Duodenal mucosa (tissue), 2 donors: ENCODE data around the gene C1QL4.
"Not testable (repeated sequence)": the region's sequence is repeated elsewhere in the genome, so short reads cannot be mapped to it uniquely, and the experiment has no call there.

Experiments used
- H3K27ac ChIP-seq: one replicate; pipeline ENCODE4 v1.7.0; 2013; ENCODE audit warnings: low read depth, low read length
- H3K27me3 ChIP-seq, 2 donors: one replicate each; pipeline ENCODE4 v1.7.0; 2013; ENCODE audit warnings: low read length in 2 of 2, control low read depth in 1 of 2; ENCODE audit not compliant: insufficient read depth in 2 of 2, control insufficient read depth in 1 of 2
- H3K36me3 ChIP-seq, 2 donors: one replicate each; pipeline ENCODE4 v1.7.0; 2013; ENCODE audit warnings: low read length in 2 of 2, control low read depth in 1 of 2; ENCODE audit not compliant: insufficient read depth in 2 of 2, control insufficient read depth in 1 of 2
- H3K4me1 ChIP-seq, 2 donors: one replicate each; pipeline ENCODE4 v1.7.0; 2013; ENCODE audit warnings: low read length in 2 of 2, control low read depth in 1 of 2; ENCODE audit not compliant: insufficient read depth in 2 of 2, control insufficient read depth in 1 of 2
- H3K4me3 ChIP-seq, 2 donors: one replicate each; pipeline ENCODE4 v1.7.0; 2013; ENCODE audit warnings: low read length in 2 of 2, low read depth in 1 of 2
- H3K9ac ChIP-seq, 2 donors: one replicate each; pipeline ENCODE4 v1.7.0; 2013; ENCODE audit warnings: low read length in 2 of 2, low read depth in 1 of 2
- H3K9me3 ChIP-seq, 2 donors: one replicate each; pipeline ENCODE4 v1.7.0; 2013; ENCODE audit warnings: low read length in 2 of 2, control low read depth in 1 of 2; ENCODE audit not compliant: control insufficient read depth in 1 of 2

The C1QL4 gene

GRCh38 chr12:49325606-49326005 lies 11.4 kb downstream of the C1QL4 start:
- no peaks in the 10 kb centered on the region for H3K9me3 ChIP-seq
- H3K9ac ChIP-seq, result no peak overlapping the region
- H3K36me3 ChIP-seq, result peaks cover 0 to 3% of the 10 kb centered on the region in 2 donors
- peaks cover 15 to 19% of the 10 kb centered on the region in 2 donors for H3K4me1 ChIP-seq
- H3K4me3 ChIP-seq, result no peak overlapping the region
- no peak overlapping the region for H3K27ac ChIP-seq
- no peaks in the 10 kb centered on the region for H3K27me3 ChIP-seq

DNA sequence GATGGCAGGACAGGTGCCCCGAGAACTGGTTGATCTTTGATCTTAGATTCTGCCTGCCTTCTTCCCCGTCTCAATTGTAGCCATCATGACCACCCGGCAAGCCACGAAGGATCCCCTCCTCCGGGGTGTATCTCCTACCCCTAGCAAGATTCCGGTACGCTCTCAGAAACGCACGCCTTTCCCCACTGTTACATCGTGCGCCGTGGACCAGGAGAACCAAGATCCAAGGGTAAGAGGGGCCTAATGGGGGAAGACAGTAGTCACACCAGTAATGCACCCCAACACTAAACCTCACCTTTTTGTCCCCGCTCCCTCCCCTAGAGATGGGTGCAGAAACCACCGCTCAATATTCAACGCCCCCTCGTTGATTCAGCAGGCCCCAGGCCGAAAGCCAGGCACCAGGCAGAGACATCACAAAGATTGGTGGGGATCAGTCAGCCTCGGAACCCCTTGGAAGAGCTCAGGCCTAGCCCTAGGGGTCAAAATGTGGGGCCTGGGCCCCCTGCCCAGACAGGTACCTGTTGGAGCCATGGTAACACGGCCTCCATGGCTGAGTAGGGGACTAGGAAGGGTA lies 13.4 kb downstream of the C1QL4 start:
- Histone ChIP-seq H3K4me3 (peak overlapping the region; percentile 90 to 93), H3K4me1 (peaks cover 15 to 19% of the 10 kb centered on the region in 2 donors), H3K27ac (no peak overlapping the region), H3K9me3 (no peaks in the 10 kb centered on the region), H3K27me3 (no peaks in the 10 kb centered on the region), H3K9ac (peak overlapping the region; percentile 61 to 79), H3K36me3 (no peaks in the 10 kb centered on the region)

- Histone ChIP-seq H3K27ac (no peak within 1 kb of the TSS), H3K9ac (peak within 1 kb of the TSS; percentile 61 to 79)
Observed at GRCh38 chr12:49322708-49323523, 14.1 kb downstream of the C1QL4 start, which contains the start of gene TROAP. TROAP (plus strand) TSS chr12:49323255; CDS start chr12:49323609, 354 bp downstream.

DNA sequence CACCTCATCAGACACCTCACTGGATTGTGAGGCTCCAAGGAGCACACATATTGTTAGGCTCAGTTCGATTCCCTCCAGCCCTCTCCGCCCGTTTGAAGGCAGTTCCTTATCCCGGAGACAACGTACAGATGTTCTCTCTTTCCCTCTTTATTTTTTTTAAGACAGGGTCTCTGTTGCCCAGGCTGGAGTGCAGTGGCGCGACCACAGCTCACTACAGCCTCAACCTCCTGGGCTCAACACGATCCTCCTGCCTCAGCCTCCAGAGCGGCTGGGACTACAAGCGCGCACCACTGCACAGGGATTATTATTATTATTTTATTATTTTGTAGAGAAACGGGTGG lies 14.7 kb downstream of the C1QL4 start:
- H3K27ac ChIP-seq, result no peak overlapping the region
- no peaks in the 10 kb centered on the region for H3K9me3 ChIP-seq
- H3K9ac ChIP-seq, result peak overlapping the region; percentile 35 to 74
- H3K4me1 ChIP-seq, result peaks cover 15 to 19% of the 10 kb centered on the region in 2 donors
- no peaks in the 10 kb centered on the region for H3K36me3 ChIP-seq
- no peaks in the 10 kb centered on the region for H3K27me3 ChIP-seq
- peak overlapping the region; percentile 90 to 93 for H3K4me3 ChIP-seq

More at GRCh38 chr12:49322708-49323523, 14.1 kb downstream of the C1QL4 start, which contains the start of gene TROAP:
- Histone ChIP-seq H3K27me3 (no peaks in the 10 kb centered on the region), H3K36me3 (no peaks in the 10 kb centered on the region), H3K4me3 (peak within 1 kb of the TSS; percentile 90 to 93), H3K4me1 (peaks cover 15 to 19% of the 10 kb centered on the region in 2 donors), H3K9me3 (no peaks in the 10 kb centered on the region)

DNA sequence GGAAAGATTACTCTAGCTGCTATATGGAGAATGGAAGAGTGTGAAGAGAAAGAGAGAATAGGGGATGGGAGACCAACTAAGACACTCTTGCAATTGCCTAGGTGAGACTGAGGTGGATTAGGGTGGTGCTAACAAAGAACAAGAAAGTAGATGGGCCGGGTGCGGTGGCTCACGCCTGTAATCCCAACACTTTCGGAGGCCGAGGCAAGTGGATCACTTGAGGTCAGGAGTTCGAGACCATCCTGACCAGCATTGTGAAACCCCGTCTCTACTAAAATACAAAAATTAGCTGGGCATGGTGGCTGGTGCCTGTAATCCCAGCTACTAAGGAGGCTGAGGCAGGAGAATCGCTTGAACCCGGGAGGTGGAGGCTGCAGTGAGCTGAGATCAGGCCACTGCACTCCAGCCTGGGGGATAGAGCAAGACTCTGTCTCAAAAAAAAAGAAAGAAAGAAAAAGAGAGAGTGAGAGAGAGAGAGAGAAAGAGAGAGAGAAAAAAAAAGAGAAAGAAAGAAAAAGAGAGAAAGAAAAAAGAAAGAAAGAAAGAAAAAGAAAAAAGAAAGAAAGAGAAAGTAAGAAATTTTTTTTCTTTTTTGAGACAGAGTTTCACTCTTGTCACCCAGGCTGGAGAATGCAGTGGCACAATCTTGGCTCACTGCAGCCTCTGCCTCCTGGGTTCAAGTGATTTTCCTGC lies 16.4 kb downstream of the C1QL4 start:
- H3K27me3 ChIP-seq, H3K27ac ChIP-seq, H3K9me3 ChIP-seq, H3K9ac ChIP-seq, H3K4me3 ChIP-seq, H3K36me3 ChIP-seq: not testable (repeated sequence)
- peaks cover 15 to 19% of the 10 kb centered on the region in 2 donors for H3K4me1 ChIP-seq

GRCh38 chr12:49317118-49317517 lies 19.9 kb downstream of the C1QL4 start:
- H3K9me3 ChIP-seq, H3K9ac ChIP-seq, H3K27me3 ChIP-seq, H3K27ac ChIP-seq, H3K36me3 ChIP-seq, H3K4me3 ChIP-seq: not testable (repeated sequence)
- H3K4me1 ChIP-seq, result peaks cover 9 to 12% of the 10 kb centered on the region in 2 donors

GRCh38 chr12:49314811-49315210 lies 22.2 kb downstream of the C1QL4 start:
- no peak overlapping the region for H3K27ac ChIP-seq
- no peaks in the 10 kb centered on the region for H3K9me3 ChIP-seq
- no peaks in the 10 kb centered on the region for H3K36me3 ChIP-seq
- H3K27me3 ChIP-seq, result no peaks in the 10 kb centered on the region
- no peak overlapping the region for H3K4me3 ChIP-seq
- H3K9ac ChIP-seq, result no peak overlapping the region
- H3K4me1 ChIP-seq, result peaks cover 5 to 8% of the 10 kb centered on the region in 2 donors

DNA sequence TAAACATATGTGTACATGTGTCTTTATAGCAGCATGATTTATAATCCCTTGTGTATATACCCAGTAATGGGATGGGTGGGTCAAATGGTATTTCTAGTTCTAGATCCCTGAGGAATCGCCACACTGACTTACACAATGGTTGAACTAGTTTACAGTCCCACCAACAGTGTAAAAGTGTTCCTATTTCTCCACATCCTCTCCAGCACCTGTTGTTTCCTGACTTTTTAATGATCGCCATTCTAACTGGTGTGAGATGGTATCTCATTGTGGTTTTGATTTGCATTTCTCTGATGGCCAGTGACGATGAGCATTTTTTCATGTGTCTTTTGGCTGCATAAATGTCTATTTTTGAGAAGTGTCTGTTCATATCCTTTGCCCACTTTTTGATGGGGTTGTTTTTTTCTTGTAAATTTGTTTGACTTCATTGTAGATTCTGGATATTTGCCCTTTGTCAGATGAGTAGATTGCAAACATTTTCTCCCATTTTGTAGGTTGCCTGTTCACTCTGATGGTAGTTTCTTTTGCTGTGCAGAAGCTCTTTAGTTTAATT lies 26.5 kb downstream of the C1QL4 start:
- peaks cover 5 to 13% of the 10 kb centered on the region in 2 donors for H3K4me1 ChIP-seq
- not testable (repeated sequence) for H3K4me3 ChIP-seq, H3K27me3 ChIP-seq, H3K27ac ChIP-seq, H3K9me3 ChIP-seq, H3K36me3 ChIP-seq, H3K9ac ChIP-seq

DNA sequence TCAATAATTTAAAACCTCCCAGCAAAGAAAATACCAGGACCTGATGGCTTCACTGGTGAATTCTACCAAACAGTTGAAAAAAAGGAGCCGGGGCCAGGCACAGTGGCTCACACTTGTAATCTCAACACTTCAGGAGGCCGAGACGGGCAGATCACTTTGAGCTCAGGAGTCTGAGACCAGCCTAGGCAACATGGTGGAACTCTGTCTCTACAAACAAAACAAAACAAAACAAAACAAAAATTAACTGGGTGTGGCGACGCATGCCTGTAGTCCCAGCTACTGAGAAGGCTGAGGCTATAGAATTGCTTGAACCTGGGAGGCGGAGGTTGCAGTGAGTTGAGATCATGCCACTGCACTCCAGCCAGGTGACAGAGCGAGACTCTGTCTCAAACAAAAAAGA lies 27.6 kb downstream of the C1QL4 start:
- H3K27ac ChIP-seq, result no peak overlapping the region
- H3K27me3 ChIP-seq, result no peaks in the 10 kb centered on the region
- no peak overlapping the region for H3K9ac ChIP-seq
- H3K36me3 ChIP-seq, result no peaks in the 10 kb centered on the region
- H3K4me3 ChIP-seq, result no peak overlapping the region
- peaks cover 0 to 4% of the 10 kb centered on the region in 2 donors for H3K4me1 ChIP-seq
- H3K9me3 ChIP-seq, result no peaks in the 10 kb centered on the region
